ENCODE data around the gene RALGDS. TPM values are rescaled to one million over a fixed set of nuclear protein-coding genes. Genes with fewer than 3 reads are reported as not detected.
A peak's percentile ranks its signal among the peaks of the same experiment; 100 is the strongest.

RALGDS gene
- polyA plus RNA-seq, 1 donor (not counting 4 experiments of a cell fraction or from before 2014, with no cell fraction given): 22.6 TPM

GRCh38 chr9:133127340-133127981 is 6.4 kb upstream of the RALGDS start:
- H3K9me3 ChIP-seq (ENCODE audit: control insufficient read depth, low read depth, low read length): no peaks in the 10 kb centered on the region
- H3K36me3 ChIP-seq (ENCODE audit: control insufficient read depth in 2 of 2, extremely low read depth in 1 of 2, insufficient read depth in 2 of 2, low read length in 2 of 2): peaks cover 0 to 7% of the 10 kb centered on the region in 2 experiments
- dilution Hi-C loops (cut with MboI; ENCODE audit: extremely low pct_ligation_motif_present, low sequenced_read_pairs): no loop called here
- TF ChIP-seq CTCF (optimal IDR thresholded peaks at IDR 0.05 in 1 of 3, IDR thresholded peaks at IDR 0.05 in 1 of 3, conservative IDR thresholded peaks at IDR 0.05 in 1 of 3; ENCODE audit: extremely low read depth in 1 of 3, insufficient read depth in 2 of 3, low read length in 3 of 3) (peak in 2 of 3 experiments; percentile 5 to 25), EZH2 (IDR thresholded peaks at IDR 0.05; ENCODE audit: low read length) (no peak)
- peaks cover 25% of the 10 kb centered on the region for H4K20me1 ChIP-seq (ENCODE audit: control insufficient read depth, extremely low read depth, insufficient read depth, low read length)
- H3K79me2 ChIP-seq (ENCODE audit: control insufficient read depth, insufficient read depth, low read length): peaks cover 9% of the 10 kb centered on the region
- no peaks in the 10 kb centered on the region for H3K9me1 ChIP-seq (ENCODE audit: control insufficient read depth, extremely low read depth, insufficient read depth, low read length)
- no peak overlapping the region for H2AFZ ChIP-seq (ENCODE audit: control insufficient read depth, low read length)
- FAIRE-seq (no peak), DNase-seq (ENCODE audit: low read depth, low spot score) (no peak)
- H3K4me2 ChIP-seq (ENCODE audit: control insufficient read depth, extremely low read depth, insufficient read depth, low read depth, low read length): no peak overlapping the region
- no peak overlapping the region for H3K4me3 ChIP-seq (ENCODE audit: control insufficient read depth in 2 of 3, extremely low read depth in 1 of 3, insufficient read depth in 2 of 3, low read depth in 1 of 3, low read length in 3 of 3)
- no peak overlapping the region for H3K9ac ChIP-seq (ENCODE audit: control insufficient read depth, extremely low read depth, insufficient read depth, low read length)
- no peak overlapping the region for H3K27ac ChIP-seq (ENCODE audit: control insufficient read depth, insufficient read depth, low read length)
- peaks cover 24% of the 10 kb centered on the region for H3K4me1 ChIP-seq (ENCODE audit: control insufficient read depth, extremely low read depth, insufficient read depth, low read length)
- H3K27me3 ChIP-seq (ENCODE audit: control insufficient read depth, extremely low read depth, insufficient read depth, low read length): no peaks in the 10 kb centered on the region

GRCh38 chr9:133126697-133127339 is 5.8 kb upstream of the RALGDS start:
- dilution Hi-C loops (cut with MboI; ENCODE audit: extremely low pct_ligation_motif_present, low sequenced_read_pairs): no loop called here
- H4K20me1 ChIP-seq (ENCODE audit: control insufficient read depth, extremely low read depth, insufficient read depth, low read length): peaks cover 20% of the 10 kb centered on the region
- H2AFZ ChIP-seq (ENCODE audit: control insufficient read depth, low read length): no peak overlapping the region
- H3K27ac ChIP-seq (ENCODE audit: control insufficient read depth, insufficient read depth, low read length): no peak overlapping the region
- H3K27me3 ChIP-seq (ENCODE audit: control insufficient read depth, extremely low read depth, insufficient read depth, low read length): no peaks in the 10 kb centered on the region
- H3K4me2 ChIP-seq (ENCODE audit: control insufficient read depth, extremely low read depth, insufficient read depth, low read depth, low read length): no peak overlapping the region
- no peaks in the 10 kb centered on the region for H3K9me3 ChIP-seq (ENCODE audit: control insufficient read depth, low read depth, low read length)
- peaks cover 5% of the 10 kb centered on the region for H3K79me2 ChIP-seq (ENCODE audit: control insufficient read depth, insufficient read depth, low read length)
- H3K4me3 ChIP-seq (ENCODE audit: control insufficient read depth in 2 of 3, extremely low read depth in 1 of 3, insufficient read depth in 2 of 3, low read depth in 1 of 3, low read length in 3 of 3): no peak overlapping the region
- H3K4me1 ChIP-seq (ENCODE audit: control insufficient read depth, extremely low read depth, insufficient read depth, low read length): peaks cover 24% of the 10 kb centered on the region
- H3K9ac ChIP-seq (ENCODE audit: control insufficient read depth, extremely low read depth, insufficient read depth, low read length): no peak overlapping the region
- no peaks in the 10 kb centered on the region for H3K9me1 ChIP-seq (ENCODE audit: control insufficient read depth, extremely low read depth, insufficient read depth, low read length)
- no peak for TF ChIP-seq CTCF (optimal IDR thresholded peaks at IDR 0.05 in 1 of 3, IDR thresholded peaks at IDR 0.05 in 1 of 3, conservative IDR thresholded peaks at IDR 0.05 in 1 of 3; ENCODE audit: extremely low read depth in 1 of 3, insufficient read depth in 2 of 3, low read length in 3 of 3)
- no peak for TF ChIP-seq EZH2 (IDR thresholded peaks at IDR 0.05; ENCODE audit: low read length)
- DNase-seq (ENCODE audit: low read depth, low spot score) (no peak), FAIRE-seq (no peak)
- H3K36me3 ChIP-seq (ENCODE audit: control insufficient read depth in 2 of 2, extremely low read depth in 1 of 2, insufficient read depth in 2 of 2, low read length in 2 of 2): peaks cover 0 to 4% of the 10 kb centered on the region in 2 experiments
